IMR-90 (cell line): Measurements from ENCODE around the gene SPI1. TPM values are rescaled to one million over a fixed set of nuclear protein-coding genes. Genes with fewer than 3 reads are reported as not detected.

Source experiments
- ATAC-seq: fragments of 200-7000 bp; cut with Tn5 transposase; 2 replicates; pipeline ENCODE4 v1.9.1; 2020; ENCODE audit warnings: low read depth, mild to moderate bottlenecking, moderate library complexity
- BruUV-seq: library from RNA; stranded (reverse); fragments of 400-500 nt; replicated peaks from 2 replicates; lab custom pipeline; 2021; lab: Mats Ljungman, UMichigan
- CTCF ChIA-PET: fragments of 300-600 bp; formaldehyde crosslinking; extraction: SDS; loops from one replicate; lab custom pipeline; 2021; ENCODE audit warnings: antibody characterized with exemption; lab: Yijun Ruan, JAX
- POLR2A ChIA-PET: fragments of 300-600 bp; sonication (Branson Sonifier 250); formaldehyde crosslinking; loops from one replicate; lab custom pipeline; 2022; ENCODE audit warnings: antibody characterized with exemption; ENCODE audit not compliant: unreplicated experiment; lab: Charles Lee
- DNase-seq: peaks from one replicate; pipeline ENCODE4 v3.0.0; 2013
- H2AFZ ChIP-seq: replicated peaks from 2 replicates; pipeline ENCODE3; 2013; ENCODE audit warnings: low read length, mild to moderate bottlenecking; ENCODE audit not compliant: poor library complexity
- H2AK5ac ChIP-seq: 2 replicates; pipeline ENCODE4 v1.6.1; 2013; ENCODE audit warnings: low read depth, low read length, inconsistent platforms
- H2AK9ac ChIP-seq: replicated peaks from 2 replicates; pipeline ENCODE3; 2013; ENCODE audit warnings: mild to moderate bottlenecking, low read depth, low read length, moderate library complexity; ENCODE audit not compliant: poor library complexity
- H2BK120ac ChIP-seq: 2 replicates; pipeline ENCODE4 v1.6.1; 2013; ENCODE audit warnings: low read depth, low read length, inconsistent platforms
- H2BK15ac ChIP-seq: 3 replicates; pipeline ENCODE4 v1.6.1; 2013; ENCODE audit warnings: low read depth, low read length, inconsistent platforms
- H2BK20ac ChIP-seq: 2 replicates; pipeline ENCODE4 v1.6.1; 2013; ENCODE audit warnings: low read depth, mild to moderate bottlenecking, inconsistent platforms, low read length, moderate library complexity
- H2BK5ac ChIP-seq: 2 replicates; pipeline ENCODE4 v1.6.1; 2013; ENCODE audit warnings: mild to moderate bottlenecking, low read depth, low read length, inconsistent platforms; ENCODE audit not compliant: poor library complexity, severe bottlenecking
- H3K14ac ChIP-seq: replicated peaks from 2 replicates; pipeline ENCODE4 v1.6.1; 2013; ENCODE audit warnings: low read depth, low read length, inconsistent platforms
- H3K18ac ChIP-seq: 2 replicates; pipeline ENCODE4 v1.6.1; 2013; ENCODE audit warnings: low read depth, low read length, control low read depth
- H3K23ac ChIP-seq: 2 replicates; pipeline ENCODE4 v1.6.1; 2013; ENCODE audit warnings: low read depth, low read length, inconsistent platforms
- H3K27ac ChIP-seq: 2 replicates; pipeline ENCODE4 v1.5.1; 2013; ENCODE audit warnings: mild to moderate bottlenecking, control low read depth, low read length; ENCODE audit not compliant: insufficient read depth
- H3K27me3 ChIP-seq: 2 replicates; pipeline ENCODE4 v1.6.1; 2013; ENCODE audit warnings: low read length; ENCODE audit not compliant: control insufficient read depth, insufficient read depth
- H3K36me3 ChIP-seq: 2 replicates; pipeline ENCODE4 v1.6.1; 2013; ENCODE audit warnings: low read length, mixed read lengths; ENCODE audit not compliant: control insufficient read depth, insufficient read depth
- H3K4ac ChIP-seq: 2 replicates; pipeline ENCODE4 v1.6.1; 2013; ENCODE audit warnings: low read depth, low read length, inconsistent platforms
- H3K4me1 ChIP-seq: 2 replicates; pipeline ENCODE4 v1.6.1; 2013; ENCODE audit warnings: low read length, mixed read lengths; ENCODE audit not compliant: control insufficient read depth, insufficient read depth
- H3K4me2 ChIP-seq: 2 replicates; pipeline ENCODE4 v1.6.1; 2013; ENCODE audit warnings: low read depth, mild to moderate bottlenecking, control low read depth, low read length, moderate library complexity
- H3K4me3 ChIP-seq: 2 replicates; pipeline ENCODE4 v1.5.1; 2013; ENCODE audit warnings: low read depth, mild to moderate bottlenecking, control low read depth, low read length, moderate library complexity; ENCODE audit not compliant: insufficient read depth
- H3K56ac ChIP-seq: 2 replicates; pipeline ENCODE4 v1.6.1; 2013; ENCODE audit warnings: low read length, inconsistent platforms; ENCODE audit not compliant: insufficient read depth; ENCODE audit errors: extremely low read depth
- H3K79me1 ChIP-seq, 2 experiments: 2 replicates each; pipeline ENCODE4 v1.6.1; 2013; ENCODE audit warnings: low read length in 2 of 2, inconsistent platforms in 1 of 2, low read depth in 1 of 2
- H3K9ac ChIP-seq: 2 replicates; pipeline ENCODE4 v1.6.1; 2013; ENCODE audit warnings: low read depth, low read length, control low read depth
- H3K9me1 ChIP-seq: 2 replicates; pipeline ENCODE4 v1.6.1; 2013; ENCODE audit warnings: low read length, inconsistent platforms; ENCODE audit not compliant: insufficient read depth
- H3K9me3 ChIP-seq: 2 replicates; pipeline ENCODE4 v1.6.1; 2013; ENCODE audit warnings: low read length; ENCODE audit not compliant: control insufficient read depth, insufficient read depth
- H4K20me1 ChIP-seq: 2 replicates; pipeline ENCODE4 v1.6.1; 2013; ENCODE audit warnings: low read length, inconsistent platforms; ENCODE audit not compliant: insufficient read depth
- H4K5ac ChIP-seq: 2 replicates; pipeline ENCODE4 v1.6.1; 2013; ENCODE audit warnings: mild to moderate bottlenecking, low read depth, low read length, control low read depth
- H4K8ac ChIP-seq, 2 experiments: 2 replicates each; pipeline ENCODE4 v1.6.1; 2013; ENCODE audit warnings: low read depth in 2 of 2, low read length in 2 of 2, control low read depth in 1 of 2, inconsistent platforms in 1 of 2
- H4K91ac ChIP-seq: 2 replicates; pipeline ENCODE4 v1.6.1; 2013; ENCODE audit warnings: low read depth, low read length, inconsistent platforms; ENCODE audit not compliant: insufficient read depth
- BHLHE40 ChIP-seq: fragments of 150-350 bp; IDR thresholded peaks from 2 replicates; pipeline ENCODE4 v1.6.1; 2016; ENCODE audit warnings: mild to moderate bottlenecking, low read depth, low read length
- CEBPB ChIP-seq: IDR thresholded peaks from 2 replicates; pipeline ENCODE4 v1.6.1; 2012; ENCODE audit warnings: low read depth, low read length, improper control_type of control experiment
- CHD1 ChIP-seq: IDR thresholded peaks from 2 replicates; pipeline ENCODE4 v1.6.1; 2012; ENCODE audit warnings: low read depth, low read length, improper control_type of control experiment
- CTCF ChIP-seq: conservative IDR thresholded peaks from 2 replicates; pipeline ENCODE4 v1.5.1; 2012; ENCODE audit warnings: mild to moderate bottlenecking, low read depth, low read length, improper control_type of control experiment
- ELK1 ChIP-seq: fragments of 150-350 bp; IDR thresholded peaks from 2 replicates; pipeline ENCODE4 v1.6.1; 2016; ENCODE audit warnings: low read depth, mild to moderate bottlenecking, low read length, moderate library complexity, borderline replicate concordance
- MAZ ChIP-seq: IDR thresholded peaks from 2 replicates; pipeline ENCODE4 v1.6.1; 2012; ENCODE audit warnings: low read depth, mild to moderate bottlenecking, low read length, improper control_type of control experiment, moderate library complexity, borderline replicate concordance
- NFE2L2 ChIP-seq: fragments of 150-350 bp; IDR thresholded peaks from 2 replicates; pipeline ENCODE4 v1.6.1; 2016; ENCODE audit warnings: low read depth, mild to moderate bottlenecking, low read length
- RAD21 ChIP-seq: IDR thresholded peaks from 2 replicates; pipeline ENCODE4 v1.6.1; 2012; ENCODE audit warnings: low read length, improper control_type of control experiment
- USF2 ChIP-seq: fragments of 150-350 bp; IDR thresholded peaks from 2 replicates; pipeline ENCODE4 v1.6.1; 2017; ENCODE audit warnings: mild to moderate bottlenecking, antibody characterized with exemption, low read length, low read depth
- WGBS, 2 experiments: methylation state at CpG; one replicate each; pipeline versions ENCODE4 v1.1.5 to v1.1.7; 2013; ENCODE audit warnings: missing lambda C conversion rate in 2 of 2; ENCODE audit not compliant: insufficient read length in 1 of 2; ENCODE audit errors: extremely low coverage in 2 of 2; 5-methylcytosine and 5-hydroxymethylcytosine counted together
- dilution Hi-C: fragments of 300-500 bp; cut with HindIII; formaldehyde crosslinking; loops from one replicate; pipeline ENCODE4 v1.14.3; 2018; ENCODE audit warnings: low sequenced_read_pairs; ENCODE audit not compliant: unreplicated experiment
- in situ Hi-C: fragments of 300-500 bp; cut with MboI; formaldehyde crosslinking; loops from 3 replicates; pipeline ENCODE4 v1.14.3; 2019; ENCODE audit warnings: low sequenced_read_pairs, inconsistent platforms, mixed read lengths
- intact Hi-C: fragments of 100-400 bp; cut with micrococcal nuclease; formaldehyde crosslinking; loops from 2 replicates; pipeline ENCODE4 v1.10.0; 2022
- polyA plus RNA-seq, 3 experiments: library from polyadenylated mRNA; depleted of rRNA; stranded (reverse); fragments of >200 nt; gene quantifications; 2 replicates each; pipeline ENCODE4 v1.2.3, GENCODE V29; 2012; ENCODE audit warnings: low replicate concordance in 1 of 3
- total RNA-seq: library from RNA; depleted of rRNA; stranded (reverse); fragments of >200 nt; gene quantifications from 2 replicates; pipeline ENCODE4 v1.2.3, GENCODE V29; 2012

Gene SPI1
- total and polyA plus RNA-seq, 2 of the 4 experiments (the other 2 are of a cell fraction), result not detected

GRCh38 chr11:47383071-47383470 is 4.7 kb upstream of the SPI1 start:
- no peak overlapping the region for H2BK120ac ChIP-seq
- no peaks in the 10 kb centered on the region for H4K20me1 ChIP-seq
- H3K14ac ChIP-seq, result no peak overlapping the region
- H3K4me3 ChIP-seq, result no peak overlapping the region
- no peak overlapping the region for H2BK15ac ChIP-seq
- dilution Hi-C loops, result no loop called here
- no peaks in the 10 kb centered on the region for H3K9me3 ChIP-seq
- H4K5ac ChIP-seq, result no peak overlapping the region
- CTCF ChIA-PET, result no interaction called here
- no peak overlapping the region for H3K23ac ChIP-seq
- no peak overlapping the region for H4K8ac ChIP-seq
- no peak for TF ChIP-seq MAZ
- TF ChIP-seq ELK1, result no peak
- no peak for TF ChIP-seq CTCF
- no peak for TF ChIP-seq USF2
- no peak for TF ChIP-seq CEBPB
- no peak for TF ChIP-seq NFE2L2
- no peak for TF ChIP-seq BHLHE40
- TF ChIP-seq RAD21, result no peak
- no peak for TF ChIP-seq CHD1
- H3K56ac ChIP-seq, result no peak overlapping the region
- DNase-seq (no peak), ATAC-seq (no peak)
- H2BK20ac ChIP-seq, result no peak overlapping the region
- no peaks in the 10 kb centered on the region for H3K4me1 ChIP-seq
- H3K27me3 ChIP-seq, result peaks cover 7% of the 10 kb centered on the region; the same call in 1 of the 2 replicates
- no peak overlapping the region for H2BK5ac ChIP-seq
- no peak overlapping the region for H3K27ac ChIP-seq
- no peak overlapping the region for H2AK5ac ChIP-seq
- H3K4me2 ChIP-seq, result no peak overlapping the region
- H3K4ac ChIP-seq, result no peak overlapping the region
- no peaks in the 10 kb centered on the region for H3K9me1 ChIP-seq
- H3K79me1 ChIP-seq, result no peaks in the 10 kb centered on the region
- H2AFZ ChIP-seq, result no peak overlapping the region
- H3K18ac ChIP-seq, result no peak overlapping the region
- BruUV-seq, result no TSS peak
- in situ Hi-C loops, result no loop called here
- POLR2A ChIA-PET, result no interaction called here
- H3K36me3 ChIP-seq, result no peaks in the 10 kb centered on the region
- H4K91ac ChIP-seq, result no peak overlapping the region
- H3K9ac ChIP-seq, result no peak overlapping the region
- H2AK9ac ChIP-seq, result no peak overlapping the region
- intact Hi-C loops, result no loop called here
- WGBS, 2 experiments, result 27% methylated on average over 1 of the region's 4 CpGs; no CpG with 5 or more reads in 1 of the 2 experiments
